Small intestine (tissue), 7 donors: ENCODE measurements around the gene TIPARP. TPM values are rescaled to one million over a fixed set of nuclear protein-coding genes. Genes with fewer than 3 reads are reported as not detected.
"Not testable (repeated sequence)": the region's sequence is repeated elsewhere in the genome, so short reads cannot be mapped to it uniquely, and the experiment has no call there.

Experiments
- DNase-seq, 2 donors: peaks; one replicate each; pipeline versions ENCODE4 v3.0.0 to v3.0.0-alpha.2; 2013
- FAIRE-seq: peaks from 2 replicates; lab custom pipeline; 2012; peaks lifted over from hg19 to GRCh38; lab: Jason Lieb, UNC
- H3K27ac ChIP-seq, 3 donors: one replicate each; pipeline ENCODE4 v1.5.1; 2013; ENCODE audit warnings: low read length in 2 of 3, mild to moderate bottlenecking in 2 of 3, control low read depth in 1 of 3, inconsistent platforms in 1 of 3, low read depth in 1 of 3, moderate library complexity in 1 of 3
- H3K27me3 ChIP-seq, 3 donors: one replicate each; pipeline ENCODE4 v1.6.1; 2013; ENCODE audit warnings: low read length in 3 of 3, inconsistent platforms in 1 of 3; ENCODE audit not compliant: control insufficient read depth in 3 of 3, insufficient read depth in 3 of 3
- H3K36me3 ChIP-seq, 3 donors: one replicate each; pipeline ENCODE4 v1.6.1; 2013; ENCODE audit warnings: low read length in 3 of 3, inconsistent platforms in 1 of 3, low read depth in 1 of 3, mild to moderate bottlenecking in 1 of 3, moderate library complexity in 1 of 3; ENCODE audit not compliant: control insufficient read depth in 3 of 3, insufficient read depth in 2 of 3
- H3K4me1 ChIP-seq, 3 donors: one replicate each; pipeline ENCODE4 v1.6.1; 2013; ENCODE audit warnings: low read length in 2 of 3, inconsistent platforms in 1 of 3, low read depth in 1 of 3, mild to moderate bottlenecking in 1 of 3, moderate library complexity in 1 of 3; ENCODE audit not compliant: control insufficient read depth in 3 of 3, insufficient read depth in 2 of 3
- H3K4me3 ChIP-seq, 3 donors: one replicate each; pipeline ENCODE4 v1.5.1; 2013; ENCODE audit warnings: low read length in 3 of 3, control low read depth in 1 of 3, inconsistent platforms in 1 of 3, low read depth in 1 of 3, mild to moderate bottlenecking in 1 of 3, moderate library complexity in 1 of 3
- H3K9me3 ChIP-seq, 2 donors: one replicate each; pipeline ENCODE4 v1.6.1; 2013; ENCODE audit warnings: low read depth in 1 of 2, low read length in 1 of 2; ENCODE audit not compliant: control insufficient read depth in 2 of 2, insufficient read depth in 1 of 2
- WGBS, 3 donors: extraction: QIAGEN DNeasy Blood & Tissue Kit; methylation state at CpG; one replicate each; pipeline ENCODE4 v1.1.7; 2013; 5-methylcytosine and 5-hydroxymethylcytosine counted together
- polyA plus RNA-seq, 4 donors: library from polyadenylated mRNA; stranded (reverse) in 3 of 4; unstranded in 1 of 4; fragments of 200-250 nt in 3 of 4; fragments of 120-200 nt in 1 of 4; gene quantifications; one replicate each; pipeline versions ENCODE4 v1.2.1 to v1.2.3, GENCODE V29; 2013
- donor health status: healthy with polysubstance abuse.
- donor health status: control.
- donor health status: control.
- donor health status: Bipolar disorder and iron deficiency.
- donor health status: healthy.

The TIPARP gene
- polyA plus RNA-seq, 4 donors, result 8.5 to 18.3 (median 15.7) TPM

DNA sequence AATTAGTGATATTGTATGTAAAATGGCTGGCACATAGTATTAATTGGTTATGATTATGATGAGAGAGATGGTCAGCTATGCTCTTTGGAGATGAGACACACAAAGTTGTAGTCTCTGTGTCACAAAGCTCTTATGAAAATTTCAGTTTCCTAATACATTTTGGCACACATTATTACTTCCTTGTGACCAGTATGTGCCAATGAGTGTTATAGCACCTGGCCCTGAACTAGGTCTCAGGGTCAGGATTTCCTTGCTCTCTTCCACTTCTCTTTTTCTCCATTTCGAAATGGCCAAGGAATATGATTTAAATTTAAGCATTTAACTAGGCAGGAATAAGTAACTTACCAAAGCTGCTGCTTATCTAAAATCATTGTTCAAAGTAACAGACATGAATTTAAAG is 28.0 kb downstream of the TIPARP start:
- FAIRE-seq (no peak), DNase-seq (no peak)
- Histone ChIP-seq H3K4me3 (no peak overlapping the region), H3K36me3 (peaks cover 8 to 31% (median 8%) of the 10 kb centered on the region in 3 donors), H3K27ac (no peak overlapping the region), H3K27me3 (no peaks in the 10 kb centered on the region), H3K9me3 (no peaks in the 10 kb centered on the region), H3K4me1 (no peaks in the 10 kb centered on the region)
- 79 to 91% (median 83%) methylated on average over 1 of the region's 1 CpG for WGBS, 3 donors

DNA sequence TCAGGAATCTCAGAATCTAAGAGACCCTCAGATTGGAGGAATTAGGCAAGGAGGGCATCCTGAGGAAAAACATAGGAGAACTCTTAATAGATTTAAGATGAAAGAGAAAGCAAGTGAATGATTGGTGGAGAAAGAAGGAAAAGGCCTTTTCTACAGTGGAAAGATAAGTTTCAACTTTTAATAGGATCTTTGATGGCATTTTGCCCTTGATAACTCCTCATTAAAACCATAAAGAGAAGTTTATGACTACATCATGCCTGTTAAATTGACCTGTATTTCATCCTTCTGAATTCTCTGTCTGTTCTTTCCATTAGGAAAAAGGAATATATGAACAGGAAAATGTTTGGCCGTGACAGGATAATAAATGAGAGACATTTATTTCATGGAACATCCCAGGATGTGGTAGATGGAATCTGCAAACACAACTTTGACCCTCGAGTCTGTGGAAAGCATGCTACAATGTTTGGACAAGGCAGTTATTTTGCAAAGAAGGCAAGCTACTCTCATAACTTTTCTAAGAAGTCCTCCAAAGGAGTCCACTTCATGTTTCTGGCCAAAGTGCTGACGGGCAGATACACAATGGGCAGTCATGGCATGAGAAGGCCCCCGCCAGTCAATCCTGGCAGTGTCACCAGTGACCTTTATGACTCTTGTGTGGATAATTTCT is 30.1 kb downstream of the TIPARP start:
- no peak overlapping the region for H3K4me3 ChIP-seq
- WGBS, 3 donors, result 87 to 91% (median 88%) methylated on average over 4 of the region's 4 CpGs
- no peak overlapping the region for H3K27ac ChIP-seq
- peaks cover 8 to 16% (median 11%) of the 10 kb centered on the region in 3 donors for H3K36me3 ChIP-seq
- no peak for FAIRE-seq
- no peaks in the 10 kb centered on the region for H3K4me1 ChIP-seq
- H3K27me3 ChIP-seq, result no peaks in the 10 kb centered on the region
- no peaks in the 10 kb centered on the region for H3K9me3 ChIP-seq
- DNase-seq, result no peak

- Histone ChIP-seq H3K4me1 (peaks cover 0 to 2% (median 0%) of the 10 kb centered on the region in 3 donors), H3K4me3 (no peak overlapping the region), H3K27me3 (no peaks in the 10 kb centered on the region), H3K9me3 (no peaks in the 10 kb centered on the region), H3K36me3 (peaks cover 8 to 15% (median 11%) of the 10 kb centered on the region in 3 donors), H3K27ac (no peak overlapping the region)
- DNase-seq (no peak), FAIRE-seq (no peak)
- WGBS, 3 donors, result 45 to 59% (median 47%) methylated on average over 3 of the region's 3 CpGs
Observed at GRCh38 chr3:156705761-156706616, 31.6 kb downstream of the TIPARP start.

DNA sequence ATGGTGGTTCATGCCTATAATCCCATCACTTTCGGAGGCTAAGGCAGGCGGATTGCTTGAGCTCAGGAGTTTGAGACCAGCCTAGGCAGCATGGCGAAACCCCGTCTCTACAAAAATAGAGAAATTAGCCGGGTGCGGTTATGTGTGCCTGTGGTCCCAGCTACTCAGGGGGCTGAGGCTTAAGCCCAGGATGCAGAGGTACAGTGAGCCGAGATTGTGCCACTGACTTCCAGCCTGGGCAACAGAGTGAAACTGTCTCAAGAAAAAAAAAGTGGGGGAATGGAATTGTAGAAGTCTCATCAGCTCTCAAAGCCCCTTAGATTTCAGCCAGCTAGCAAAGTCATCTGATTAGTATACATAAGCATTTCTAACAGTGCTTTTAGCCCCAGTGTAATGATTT is 33.2 kb downstream of the TIPARP start:
- FAIRE-seq, result no peak
- WGBS, 3 donors, result 98 to 99% (median 98%) methylated on average over 7 of the region's 7 CpGs
- no peak overlapping the region for H3K4me3 ChIP-seq

GRCh38 chr3:156710429-156710828 is 36.0 kb downstream of the TIPARP start:
- H3K9me3 ChIP-seq, result no peaks in the 10 kb centered on the region
- H3K27me3 ChIP-seq, result no peaks in the 10 kb centered on the region
- peaks cover 0 to 4% (median 3%) of the 10 kb centered on the region in 3 donors for H3K36me3 ChIP-seq
- FAIRE-seq, result no peak
- 40 to 64% (median 48%) methylated on average over 1 of the region's 1 CpG for WGBS, 3 donors
- H3K4me3 ChIP-seq, result no peak overlapping the region
- no peak overlapping the region for H3K27ac ChIP-seq
- no peak for DNase-seq
- peaks cover 0 to 3% (median 0%) of the 10 kb centered on the region in 3 donors for H3K4me1 ChIP-seq

More for the DNA sequence above, 33.2 kb downstream of the TIPARP start:
- Histone ChIP-seq H3K27ac (no peak overlapping the region), H3K4me1 (peaks cover 0 to 3% (median 0%) of the 10 kb centered on the region in 3 donors), H3K36me3 (peaks cover 6 to 12% (median 11%) of the 10 kb centered on the region in 3 donors), H3K27me3 (no peaks in the 10 kb centered on the region), H3K9me3 (no peaks in the 10 kb centered on the region)
- DNase-seq, result no peak

DNA sequence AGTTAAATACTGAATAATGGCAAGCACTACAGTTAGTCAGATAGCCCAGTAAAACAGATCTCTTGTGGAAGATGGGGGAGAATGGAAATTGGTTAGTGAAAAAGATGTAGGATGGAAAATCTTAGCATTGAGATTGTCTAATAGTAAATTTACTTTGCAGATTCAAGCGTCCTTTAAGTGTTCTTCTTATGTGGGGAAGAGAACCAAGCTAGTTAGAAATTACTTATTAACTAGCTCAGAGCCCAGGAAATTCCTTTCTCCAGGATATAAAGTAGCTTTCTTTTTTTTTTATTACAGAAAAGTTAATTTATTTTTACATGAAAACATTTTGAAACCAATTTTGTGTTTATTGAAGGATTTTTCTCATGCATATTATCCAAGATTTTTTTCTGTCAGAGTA is 36.7 kb downstream of the TIPARP start:
- 42 to 64% (median 58%) methylated on average over 1 of the region's 1 CpG for WGBS, 3 donors
- Histone ChIP-seq H3K4me3 (no peak overlapping the region), H3K9me3 (no peaks in the 10 kb centered on the region), H3K27me3 (no peaks in the 10 kb centered on the region), H3K36me3 (peaks cover 0 to 5% (median 3%) of the 10 kb centered on the region in 3 donors), H3K4me1 (peaks cover 0 to 3% (median 0%) of the 10 kb centered on the region in 3 donors), H3K27ac (no peak overlapping the region)
- DNase-seq, result no peak
- no peak for FAIRE-seq

DNA sequence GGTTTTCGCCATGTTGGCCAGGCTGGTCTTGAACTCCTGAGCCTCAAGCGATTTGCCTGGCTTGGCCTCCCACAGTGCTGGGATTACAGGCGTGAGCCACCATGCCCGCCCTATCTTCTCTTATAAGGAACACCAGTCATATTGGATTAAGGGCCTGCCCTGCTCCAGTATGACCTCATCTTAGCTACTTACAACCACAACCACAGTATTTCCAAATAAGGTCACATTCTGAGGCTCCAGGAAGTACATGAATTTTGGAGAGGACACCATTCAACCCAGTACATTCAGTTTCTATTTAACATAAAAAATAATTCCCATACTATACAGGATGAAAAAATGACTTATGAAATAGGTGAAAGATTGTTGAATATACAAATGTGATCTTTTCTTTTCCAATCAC is 37.6 kb downstream of the TIPARP start:
- not testable (repeated sequence) for H3K27ac ChIP-seq, H3K4me1 ChIP-seq, H3K27me3 ChIP-seq, H3K36me3 ChIP-seq, H3K4me3 ChIP-seq, DNase-seq, H3K9me3 ChIP-seq
- FAIRE-seq, result peak; percentile 59
- 96 to 98% (median 98%) methylated on average over 2 to 4 of the region's 4 CpGs for WGBS, 3 donors

GRCh38 chr3:156716105-156716862 is 41.9 kb downstream of the TIPARP start:
- WGBS, 3 donors, result 81 to 89% (median 81%) methylated on average over 6 of the region's 6 CpGs
- DNase-seq (no peak), FAIRE-seq (no peak)

More at GRCh38 chr3:156716105-156716862, 41.9 kb downstream of the TIPARP start:
- H3K9me3 ChIP-seq, result no peaks in the 10 kb centered on the region
- H3K36me3 ChIP-seq, result peaks cover 0 to 2% (median 0%) of the 10 kb centered on the region in 3 donors
- no peak overlapping the region for H3K4me3 ChIP-seq
- H3K27me3 ChIP-seq, result no peaks in the 10 kb centered on the region
- no peak overlapping the region for H3K27ac ChIP-seq
- H3K4me1 ChIP-seq, result no peaks in the 10 kb centered on the region
